A673 (cell line): ENCODE data around the gene CIZ1. TPM values are rescaled to one million over a fixed set of nuclear protein-coding genes. Genes with fewer than 3 reads are reported as not detected.

Experiments
- BruUV-seq: library from RNA; stranded (reverse); fragments of 400-500 nt; replicated peaks from 2 replicates; lab custom pipeline; 2021; lab: Mats Ljungman, UMichigan
- CTCF ChIA-PET: fragments of 300-600 bp; sonication (Branson Sonifier 250); formaldehyde crosslinking; loops from one replicate; lab custom pipeline; 2022; ENCODE audit warnings: antibody characterized with exemption; lab: Charles Lee
- POLR2A ChIA-PET: fragments of 300-600 bp; sonication (Branson Sonifier 250); formaldehyde crosslinking; loops from one replicate; lab custom pipeline; 2022; ENCODE audit warnings: antibody characterized with exemption; ENCODE audit not compliant: low non-redundant PET; lab: Charles Lee
- DNase-seq: peaks from one replicate; pipeline ENCODE4 v3.0.0-alpha.2; 2015; ENCODE audit warnings: low spot score
- H3K27ac ChIP-seq: fragments of 200-600 bp; sonication (generic); 2 replicates; pipeline ENCODE4 v1.5.1; 2016; ENCODE audit warnings: mixed run types, low read depth, mild to moderate bottlenecking, mixed read lengths, antibody characterized with exemption, low read length; ENCODE audit not compliant: poor library complexity, severe bottlenecking
- H3K27me3 ChIP-seq: fragments of 200-600 bp; sonication (generic); replicated peaks from 2 replicates; pipeline ENCODE4 v1.6.1; 2017; ENCODE audit warnings: mixed run types, low read depth, mild to moderate bottlenecking, mixed read lengths, antibody characterized with exemption, low read length; ENCODE audit not compliant: insufficient read depth, poor library complexity
- H3K36me3 ChIP-seq: fragments of 200-600 bp; sonication (generic); 2 replicates; pipeline ENCODE4 v1.6.1; 2016; ENCODE audit warnings: mixed run types, mild to moderate bottlenecking, mixed read lengths, antibody characterized with exemption, low read length; ENCODE audit not compliant: insufficient read depth, poor library complexity, severe bottlenecking
- H3K4me1 ChIP-seq: fragments of 200-600 bp; sonication (generic); 2 replicates; pipeline ENCODE4 v1.6.1; 2017; ENCODE audit warnings: mixed run types, mild to moderate bottlenecking, mixed read lengths, antibody characterized with exemption, low read length; ENCODE audit not compliant: insufficient read depth, poor library complexity, severe bottlenecking
- H3K4me3 ChIP-seq: fragments of 200-600 bp; sonication (generic); 2 replicates; pipeline ENCODE4 v1.5.1; 2016; ENCODE audit warnings: low read depth, mixed run types, mild to moderate bottlenecking, mixed read lengths, low read length; ENCODE audit not compliant: poor library complexity, severe bottlenecking
- H3K9me3 ChIP-seq: fragments of 200-600 bp; sonication (generic); 2 replicates; pipeline ENCODE4 v1.6.1; 2016; ENCODE audit warnings: mixed run types, low read depth, mild to moderate bottlenecking, mixed read lengths, antibody characterized with exemption, low read length; ENCODE audit not compliant: poor library complexity, severe bottlenecking
- EZH2 ChIP-seq: fragments of 200-600 bp; sonication (generic); IDR thresholded peaks from 2 replicates; pipeline ENCODE4 v1.6.1; 2017; ENCODE audit warnings: borderline replicate concordance, low read depth, mild to moderate bottlenecking, mixed read lengths, antibody characterized with exemption, low read length; ENCODE audit not compliant: poor library complexity, severe bottlenecking
- intact Hi-C: fragments of 100-400 bp; cut with micrococcal nuclease; formaldehyde crosslinking; loops from one replicate; pipeline ENCODE4 v1.10.0; 2022; ENCODE audit not compliant: unreplicated experiment
- total RNA-seq: library from RNA; stranded (reverse); gene quantifications from 2 replicates; pipeline ENCODE4 v1.2.3, GENCODE V29; 2021
- TF ChIP-seq, protein P1 (sequence below): fragments of 300-800, 200-600 bp; sonication (generic); conservative IDR thresholded peaks from 2 replicates; pipeline ENCODE4 v1.5.1; 2017; ENCODE audit warnings: low read depth, mild to moderate bottlenecking, antibody characterized with exemption, low read length, moderate library complexity, mixed read lengths

CIZ1 gene
- total RNA-seq, 1 experiment from 2014 or later: 158 TPM

DNA sequence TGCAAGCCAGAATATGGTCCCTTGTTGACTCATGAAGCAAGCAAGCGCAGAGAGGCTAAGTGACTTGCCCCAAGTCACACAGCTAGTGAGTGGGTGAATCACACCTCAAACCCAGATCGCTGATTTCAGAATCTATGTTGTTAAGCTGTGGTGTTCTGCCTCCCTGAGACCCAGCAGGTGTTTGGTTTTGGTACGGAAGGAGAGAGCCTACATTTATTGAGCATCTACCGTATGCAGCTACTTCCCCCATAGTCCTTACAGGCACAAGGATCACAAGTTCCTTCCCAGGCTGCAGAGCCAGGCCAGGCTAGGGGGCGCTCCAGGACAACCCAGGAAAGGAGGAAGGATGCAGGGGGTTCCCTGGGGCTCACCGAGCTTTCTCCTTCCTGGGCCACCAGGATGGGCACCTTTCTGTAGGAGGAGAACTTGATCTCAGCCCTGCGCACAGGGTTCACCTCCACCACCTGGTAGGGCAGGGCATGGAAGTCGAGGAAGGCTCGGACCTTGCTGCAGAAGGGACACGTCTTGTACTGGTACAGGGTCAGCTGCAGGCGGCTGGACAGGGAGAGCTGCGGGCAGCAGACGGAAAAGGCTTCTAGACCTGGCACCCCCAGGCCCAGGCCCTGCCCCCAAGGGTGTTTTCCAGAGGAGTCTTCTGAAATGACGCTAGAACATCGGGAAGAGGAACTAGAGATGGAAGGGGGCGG is 66.3 kb downstream of the CIZ1 start:
- H3K4me3 ChIP-seq: no peak overlapping the region
- H3K27ac ChIP-seq: no peak overlapping the region
- H3K36me3 ChIP-seq: peaks cover 20% of the 10 kb centered on the region
- ChIA-PET CTCF (interaction anchor here (0.7 to 1.3 kb wide), 3 partner anchors 7 to 86 kb away, joined by 3 read pairs; no protein-coding TSS in a partner anchor), POLR2A (no interaction called here)
- H3K27me3 ChIP-seq: no peaks in the 10 kb centered on the region
- peaks cover 13% of the 10 kb centered on the region for H3K4me1 ChIP-seq
- no TSS peak for BruUV-seq
- DNase-seq: peak; percentile 83
- intact Hi-C loops: no loop called here
- TF ChIP-seq, protein P1, sequence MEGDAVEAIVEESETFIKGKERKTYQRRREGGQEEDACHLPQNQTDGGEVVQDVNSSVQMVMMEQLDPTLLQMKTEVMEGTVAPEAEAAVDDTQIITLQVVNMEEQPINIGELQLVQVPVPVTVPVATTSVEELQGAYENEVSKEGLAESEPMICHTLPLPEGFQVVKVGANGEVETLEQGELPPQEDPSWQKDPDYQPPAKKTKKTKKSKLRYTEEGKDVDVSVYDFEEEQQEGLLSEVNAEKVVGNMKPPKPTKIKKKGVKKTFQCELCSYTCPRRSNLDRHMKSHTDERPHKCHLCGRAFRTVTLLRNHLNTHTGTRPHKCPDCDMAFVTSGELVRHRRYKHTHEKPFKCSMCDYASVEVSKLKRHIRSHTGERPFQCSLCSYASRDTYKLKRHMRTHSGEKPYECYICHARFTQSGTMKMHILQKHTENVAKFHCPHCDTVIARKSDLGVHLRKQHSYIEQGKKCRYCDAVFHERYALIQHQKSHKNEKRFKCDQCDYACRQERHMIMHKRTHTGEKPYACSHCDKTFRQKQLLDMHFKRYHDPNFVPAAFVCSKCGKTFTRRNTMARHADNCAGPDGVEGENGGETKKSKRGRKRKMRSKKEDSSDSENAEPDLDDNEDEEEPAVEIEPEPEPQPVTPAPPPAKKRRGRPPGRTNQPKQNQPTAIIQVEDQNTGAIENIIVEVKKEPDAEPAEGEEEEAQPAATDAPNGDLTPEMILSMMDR: peak; percentile 86
- no peak for TF ChIP-seq EZH2
- no peaks in the 10 kb centered on the region for H3K9me3 ChIP-seq

DNA sequence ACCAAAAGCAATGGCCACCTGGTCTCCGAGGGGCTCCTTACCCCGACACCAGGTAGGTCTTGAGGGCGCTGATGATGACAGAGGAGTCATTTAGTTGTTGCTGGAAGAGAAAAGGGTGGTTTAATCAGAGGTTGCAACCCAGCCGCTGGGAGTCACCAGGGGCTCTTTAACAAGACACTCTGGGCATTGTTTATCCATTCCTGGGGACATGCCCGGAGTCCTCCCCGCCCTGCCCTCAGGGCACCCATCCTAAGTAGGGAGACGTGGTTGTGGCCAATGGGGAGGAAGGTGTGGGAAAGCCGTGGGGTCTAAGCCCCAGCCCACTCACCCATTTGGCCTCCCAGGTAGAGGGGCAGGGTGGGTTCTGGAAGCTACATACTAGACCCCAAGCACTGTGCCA is 66.9 kb downstream of the CIZ1 start:
- Histone ChIP-seq H3K36me3 (peaks cover 20% of the 10 kb centered on the region), H3K9me3 (no peaks in the 10 kb centered on the region), H3K27ac (no peak overlapping the region), H3K27me3 (no peaks in the 10 kb centered on the region), H3K4me1 (peaks cover 13% of the 10 kb centered on the region), H3K4me3 (no peak overlapping the region)
- no peak for DNase-seq
- intact Hi-C loops: no loop called here
- POLR2A ChIA-PET: no interaction called here
- TF ChIP-seq, protein P1: no peak
- TF ChIP-seq EZH2: no peak
- BruUV-seq: no TSS peak
- CTCF ChIA-PET: interaction anchor here (0.7 kb wide), 1 partner anchor 87 kb away, joined by 3 read pairs; no protein-coding TSS in a partner anchor

DNA sequence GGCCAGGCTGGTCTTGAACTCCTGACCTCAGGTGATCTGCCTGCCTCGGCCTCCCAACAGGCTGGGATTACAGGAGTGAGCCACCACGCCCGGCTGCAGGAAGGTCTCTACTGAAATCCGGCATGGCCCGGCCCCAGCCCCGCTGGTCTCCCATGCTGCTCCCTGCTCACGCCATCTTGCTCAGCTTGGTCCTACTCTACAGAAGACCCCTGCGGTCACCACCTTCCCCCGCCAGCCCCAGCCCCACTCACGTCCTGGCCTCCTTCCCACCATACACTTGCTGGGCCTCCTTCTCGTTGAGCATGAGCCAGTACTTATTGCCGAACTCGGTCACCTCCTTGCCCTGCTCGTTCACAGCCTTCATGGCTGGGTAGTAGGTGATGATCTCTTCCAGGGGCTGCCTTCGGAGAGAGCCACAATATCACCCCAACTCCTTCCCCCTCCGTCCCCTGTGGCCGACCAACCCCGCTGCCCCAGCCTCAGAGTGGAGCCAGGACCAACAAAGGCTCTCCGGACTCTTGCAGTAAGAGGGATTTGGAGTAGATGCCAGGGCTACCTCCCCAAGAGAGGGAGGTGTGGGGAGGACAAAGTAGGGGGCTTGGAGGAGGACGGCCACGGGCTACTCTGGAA is 67.8 kb downstream of the CIZ1 start:
- TF ChIP-seq, protein P1: no peak
- TF ChIP-seq EZH2: no peak
- no peaks in the 10 kb centered on the region for H3K27me3 ChIP-seq
- peaks cover 20% of the 10 kb centered on the region for H3K36me3 ChIP-seq
- no peak for DNase-seq
- no peaks in the 10 kb centered on the region for H3K9me3 ChIP-seq
- H3K4me1 ChIP-seq: peaks cover 13% of the 10 kb centered on the region
- POLR2A ChIA-PET: no interaction called here
- intact Hi-C loops: no loop called here
- CTCF ChIA-PET: no interaction called here
- BruUV-seq: no TSS peak
- H3K27ac ChIP-seq: no peak overlapping the region
- H3K4me3 ChIP-seq: no peak overlapping the region
